ENCODE results near the gene ERCC1. TPM values are rescaled to one million over a fixed set of nuclear protein-coding genes. Genes with fewer than 3 reads are reported as not detected.

ERCC1 gene
- total and polyA plus RNA-seq, 2 of the 13 experiments (the other 11 are each of a cell fraction or from before 2014, with no cell fraction given): 40.0 to 66.4 TPM

GRCh38 chr19:45405435-45406225 lies 18.1 kb downstream of the ERCC1 start (continued):
- no peak for TF ChIP-seq IRF1 (CRISPR knock-in tag; IDR thresholded peaks at IDR 0.05; ENCODE audit: low read depth)
- TF ChIP-seq BRD4 (CRISPR knock-in tag; IDR thresholded peaks at IDR 0.05): no peak
- peak; percentile 62; the same call in 1 of the 2 replicates for TF ChIP-seq ZMYM2 (CRISPR knock-in tag; IDR thresholded peaks at IDR 0.05)
- no peak for TF ChIP-seq ZNF841 (CRISPR knock-in tag; IDR thresholded peaks at IDR 0.05; ENCODE audit: borderline replicate concordance)
- peak; percentile 90 for TF ChIP-seq TEAD3 (CRISPR knock-in tag; optimal IDR thresholded peaks at IDR 0.05; ENCODE audit: borderline replicate concordance)
- no peak for TF ChIP-seq ZNF737 (CRISPR knock-in tag; IDR thresholded peaks at IDR 0.05; ENCODE audit: borderline replicate concordance)
- TF ChIP-seq DDIT3 (CRISPR knock-in tag; IDR thresholded peaks at IDR 0.05): no peak
- TF ChIP-seq ZNF512B (CRISPR knock-in tag; IDR thresholded peaks at IDR 0.05; ENCODE audit: borderline replicate concordance): no peak
- TF ChIP-seq IKZF5 (CRISPR knock-in tag; IDR thresholded peaks at IDR 0.05): peak; percentile 35; the same call in 1 of the 2 replicates
- TF ChIP-seq ZIK1 (CRISPR knock-in tag; IDR thresholded peaks at IDR 0.05; ENCODE audit: borderline replicate concordance, low read depth): no peak
- TF ChIP-seq ZNF468 (CRISPR knock-in tag; IDR thresholded peaks at IDR 0.05): 0 out of 2 replicates have a peak, but pooled peaks have one; percentile 51
- no peak for TF ChIP-seq ZNF30 (CRISPR knock-in tag; IDR thresholded peaks at IDR 0.05)
- TF ChIP-seq ZNF546 (CRISPR knock-in tag; conservative IDR thresholded peaks at IDR 0.05): no peak
- peak; percentile 18; the same call in 1 of the 2 replicates for TF ChIP-seq ZNF280B (CRISPR knock-in tag; IDR thresholded peaks at IDR 0.05; ENCODE audit: borderline replicate concordance)
- TF ChIP-seq RAD51 (IDR thresholded peaks at IDR 0.05; ENCODE audit: borderline replicate concordance): no peak
- 0 out of 2 replicates have a peak, but pooled peaks have one; percentile 28 for TF ChIP-seq ZNF274 (CRISPR knock-in tag; IDR thresholded peaks at IDR 0.05)
- TF ChIP-seq ARHGAP35 (CRISPR knock-in tag; IDR thresholded peaks at IDR 0.05; ENCODE audit: borderline replicate concordance): no peak; the same call in 1 of the 2 replicates
- no peak for TF ChIP-seq REPIN1 (CRISPR knock-in tag; IDR thresholded peaks at IDR 0.05; ENCODE audit: borderline replicate concordance, low read depth)
- TF ChIP-seq ZNF850 (CRISPR knock-in tag; conservative IDR thresholded peaks at IDR 0.05): 0 out of 2 replicates have a peak, but pooled peaks have one; percentile 8
- TF ChIP-seq CHD4 (IDR thresholded peaks at IDR 0.05; ENCODE audit: borderline replicate concordance, low read length): 0 out of 2 replicates have a peak, but pooled peaks have one; percentile 11
- no peak for TF ChIP-seq TOE1 (CRISPR knock-in tag; IDR thresholded peaks at IDR 0.05)
- TF ChIP-seq ZNF891 (CRISPR knock-in tag; IDR thresholded peaks at IDR 0.05): no peak; the same call in 1 of the 2 replicates
- TF ChIP-seq EED (CRISPR knock-in tag; IDR thresholded peaks at IDR 0.05): peak; percentile 39; the same call in 1 of the 2 replicates
